ENCODE data around the gene RPL39L.

The RPL39L gene

GRCh38 chr3:187088701-187089100 lies 50.6 kb downstream of the RPL39L start:
- DNase-seq = no peak

DNA sequence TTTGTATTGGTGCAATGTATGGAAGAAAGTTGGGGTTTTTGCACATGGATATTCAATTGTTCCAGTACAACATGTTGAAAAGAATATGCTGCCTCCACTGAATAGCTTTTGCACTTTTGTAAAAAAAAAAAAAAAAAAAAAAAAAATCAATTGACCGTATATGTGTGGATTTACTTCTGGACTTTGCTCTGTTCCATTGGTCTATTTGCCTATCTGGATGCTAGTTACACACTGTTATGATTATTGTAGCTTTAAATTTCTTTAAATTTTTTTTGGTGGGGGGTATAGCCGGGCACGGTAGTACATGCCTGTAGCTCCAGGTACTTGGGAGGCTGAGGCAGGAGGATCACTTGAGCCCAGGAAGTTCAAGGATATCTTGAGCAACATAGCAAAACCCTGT lies 52.5 kb downstream of the RPL39L start:
- no peak for DNase-seq

DNA sequence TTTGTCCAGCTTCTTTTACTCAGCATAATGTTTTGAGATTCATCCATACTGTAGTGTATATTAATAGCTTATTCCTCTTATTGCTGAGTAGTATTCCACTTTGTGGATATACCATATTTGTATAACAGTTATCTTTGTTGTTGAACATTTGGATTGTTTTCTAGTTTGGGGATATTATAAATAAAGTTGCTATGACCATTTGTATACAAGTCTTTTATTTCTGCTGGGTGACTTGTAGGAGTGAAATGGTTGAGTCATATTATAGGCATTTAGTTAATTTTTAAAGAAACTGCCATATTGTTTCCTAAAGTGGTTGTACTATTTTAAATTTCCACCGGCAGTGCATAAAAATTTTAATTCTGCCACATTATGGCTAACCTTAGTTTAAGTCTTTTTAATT lies 53.4 kb downstream of the RPL39L start:
- no peak for DNase-seq

DNA sequence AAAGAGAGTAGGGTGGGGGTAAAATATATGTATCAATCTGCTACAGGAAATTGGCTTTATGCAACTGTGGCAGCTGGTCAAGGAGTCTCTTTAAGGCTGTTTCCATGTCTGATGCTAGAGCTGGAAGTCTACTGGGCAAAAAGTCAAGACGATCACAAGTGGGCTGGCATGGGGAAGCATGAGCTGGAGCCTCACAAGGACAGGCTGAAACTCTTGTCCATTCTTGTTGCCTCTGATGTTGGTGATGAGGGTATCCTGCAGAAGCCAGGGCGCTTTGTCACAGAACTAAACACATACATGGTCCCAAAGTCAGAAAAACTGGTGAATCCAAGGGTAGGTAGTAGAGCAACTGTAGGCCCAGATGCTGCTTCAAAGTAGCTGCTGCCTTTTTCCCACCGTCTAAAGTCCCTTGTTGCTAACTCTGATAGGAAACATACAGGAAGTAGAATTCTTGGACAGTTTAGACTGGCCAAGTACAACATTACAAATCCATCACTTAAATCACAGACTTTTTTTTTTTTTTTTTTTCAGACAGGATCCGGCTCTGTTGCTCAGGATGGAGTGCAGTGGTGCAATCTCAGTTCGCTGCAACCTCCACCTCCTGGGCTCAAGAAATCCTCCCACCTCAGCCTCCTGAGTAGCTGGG lies 54.2 kb downstream of the RPL39L start:
- no peak for DNase-seq

- DNase-seq = no peak
Observed at GRCh38 chr3:187084580-187084979, 54.7 kb downstream of the RPL39L start.

- DNase-seq = no peak
Observed at GRCh38 chr3:187084126-187084525, 55.2 kb downstream of the RPL39L start.

DNA sequence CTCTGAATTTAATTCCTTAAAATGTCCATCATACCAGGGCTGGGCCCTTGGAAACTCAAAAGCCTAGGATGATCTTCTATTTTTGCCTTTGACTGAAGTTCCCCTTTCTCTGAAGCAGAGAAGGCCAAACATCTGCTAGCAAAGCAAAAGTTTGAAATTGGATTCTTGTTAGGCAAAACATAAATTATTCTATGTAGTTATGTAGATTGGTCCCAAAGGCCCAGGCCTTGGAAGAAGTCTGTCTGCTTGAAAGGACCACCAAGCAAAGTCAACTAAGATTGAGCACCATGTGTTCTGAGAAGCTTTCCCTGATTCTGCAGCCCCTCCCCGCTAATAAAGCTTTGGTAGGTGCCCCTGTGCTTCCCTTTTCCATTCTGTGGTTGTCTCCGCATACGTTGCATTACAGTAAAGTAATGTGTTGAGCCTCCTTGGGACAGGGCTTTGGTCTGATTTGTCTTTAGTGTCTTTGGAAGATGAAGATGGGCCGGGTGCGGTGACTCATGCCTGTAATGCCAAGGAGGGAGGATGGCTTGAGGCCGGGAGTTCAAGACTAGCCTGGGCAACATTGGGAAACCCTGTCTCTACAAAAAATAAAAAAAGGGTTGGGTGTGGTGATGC lies 56.4 kb downstream of the RPL39L start:
- no peak for DNase-seq

DNA sequence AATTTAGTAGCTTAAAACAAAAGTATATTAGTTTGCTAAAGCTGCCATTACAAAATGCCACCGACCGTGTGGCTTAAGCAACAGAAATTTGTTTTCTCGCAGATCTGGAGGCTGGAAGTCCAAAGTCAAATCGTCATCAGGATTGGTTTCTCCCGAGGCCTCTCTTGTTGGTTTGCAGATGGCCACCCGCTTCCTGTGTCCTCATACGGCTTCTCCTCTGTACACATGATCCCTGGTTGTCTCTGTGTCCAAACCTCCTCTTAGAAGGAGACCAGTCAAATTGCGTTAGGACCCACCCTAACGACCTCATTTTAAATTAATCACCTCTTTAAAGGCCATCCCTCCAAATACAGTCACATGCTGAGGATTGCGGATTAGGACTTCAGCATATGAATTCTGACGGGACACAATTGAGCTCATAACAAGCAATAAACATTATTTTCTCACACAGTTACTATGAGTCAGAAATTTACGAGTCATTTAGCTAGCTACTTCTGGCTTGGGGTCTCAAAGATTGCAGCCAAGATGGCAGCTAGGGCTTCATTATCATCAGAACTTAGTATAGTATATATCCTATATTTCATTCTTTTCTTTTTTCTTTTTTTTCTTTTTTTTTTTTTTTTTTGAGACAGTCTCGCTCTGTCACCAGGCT lies 58.4 kb downstream of the RPL39L start:
- no peak for DNase-seq

GRCh38 chr3:187079090-187080022 lies 59.9 kb downstream of the RPL39L start:
- no peak for DNase-seq

DNA sequence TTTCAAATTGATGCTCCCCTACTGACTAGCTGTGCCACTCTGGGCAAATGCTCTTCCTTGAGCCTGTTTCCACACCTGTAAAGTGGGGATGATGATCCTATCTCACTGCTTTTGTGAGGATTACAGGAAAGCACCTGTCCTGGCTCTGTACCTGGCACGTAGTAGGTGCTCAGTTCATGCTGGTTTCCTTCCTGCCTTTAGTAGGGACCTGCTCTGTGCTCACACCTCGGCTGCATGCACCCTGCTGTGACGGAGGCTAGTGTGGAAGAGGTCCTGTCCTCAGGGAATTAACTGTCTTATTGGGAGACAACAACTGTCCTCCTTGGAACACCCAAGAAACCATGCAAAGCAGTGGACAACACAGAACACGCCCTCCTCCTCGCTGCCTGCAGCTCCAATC lies 61.8 kb downstream of the RPL39L start:
- no peak for DNase-seq

DNA sequence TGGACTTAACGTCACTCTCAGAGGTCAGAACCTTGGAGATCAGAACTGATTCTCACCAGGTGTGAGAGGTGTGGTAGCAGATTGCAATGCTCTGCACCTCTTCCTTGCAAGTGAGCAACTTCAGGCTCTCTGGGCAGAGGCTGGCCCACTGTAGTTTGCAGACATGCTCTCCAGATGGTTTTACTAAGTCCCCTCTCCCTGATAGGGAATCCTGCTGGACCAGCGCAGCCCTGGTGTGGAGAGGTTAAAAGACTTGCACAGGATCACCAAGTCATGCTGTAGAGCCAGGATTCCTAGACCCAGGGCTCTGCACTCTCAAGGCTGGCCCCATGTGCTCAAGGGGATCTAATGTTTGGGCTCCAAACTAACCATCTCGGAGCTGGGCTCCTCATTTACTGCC lies 62.2 kb downstream of the RPL39L start:
- no peak for DNase-seq

DNA sequence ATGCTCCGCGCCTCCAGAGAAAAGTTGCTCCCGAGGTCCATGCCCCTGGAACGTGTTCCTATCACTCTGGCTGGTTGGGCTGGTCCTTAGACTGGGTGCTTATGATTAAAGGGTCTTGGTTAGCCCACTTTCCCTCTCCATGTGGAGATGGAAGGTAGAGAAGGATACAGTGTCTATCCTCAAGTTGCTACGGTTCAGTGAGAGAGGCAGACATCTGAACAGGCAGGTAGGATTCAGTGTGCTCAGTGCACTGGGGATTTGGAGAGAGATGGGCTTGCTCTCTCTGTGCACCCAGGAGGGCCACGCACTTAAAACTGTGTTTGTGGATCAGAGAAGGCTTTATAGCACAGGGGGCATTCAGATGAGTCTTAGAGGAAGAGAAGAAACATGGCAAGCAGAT lies 63.0 kb downstream of the RPL39L start:
- no peak for DNase-seq

DNA sequence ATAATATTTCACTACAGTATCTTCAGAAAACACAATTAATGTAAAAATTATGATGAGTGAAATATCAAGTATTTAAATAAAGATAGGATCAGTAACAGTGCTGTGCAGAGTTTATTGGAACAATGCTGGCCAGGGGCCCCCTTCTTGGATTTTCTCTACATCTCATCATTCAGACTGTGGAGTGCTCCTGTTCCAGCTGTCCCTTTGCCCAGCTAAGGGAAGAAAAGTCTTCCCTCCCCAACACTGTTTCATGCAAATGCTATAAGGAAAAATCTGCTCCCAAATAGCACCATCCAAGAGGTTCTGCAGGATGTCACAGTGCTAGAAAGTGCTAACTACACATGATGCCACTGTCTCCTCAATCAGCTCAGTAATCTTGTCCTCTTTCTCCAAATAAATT lies 64.5 kb downstream of the RPL39L start:
- DNase-seq = no peak

DNA sequence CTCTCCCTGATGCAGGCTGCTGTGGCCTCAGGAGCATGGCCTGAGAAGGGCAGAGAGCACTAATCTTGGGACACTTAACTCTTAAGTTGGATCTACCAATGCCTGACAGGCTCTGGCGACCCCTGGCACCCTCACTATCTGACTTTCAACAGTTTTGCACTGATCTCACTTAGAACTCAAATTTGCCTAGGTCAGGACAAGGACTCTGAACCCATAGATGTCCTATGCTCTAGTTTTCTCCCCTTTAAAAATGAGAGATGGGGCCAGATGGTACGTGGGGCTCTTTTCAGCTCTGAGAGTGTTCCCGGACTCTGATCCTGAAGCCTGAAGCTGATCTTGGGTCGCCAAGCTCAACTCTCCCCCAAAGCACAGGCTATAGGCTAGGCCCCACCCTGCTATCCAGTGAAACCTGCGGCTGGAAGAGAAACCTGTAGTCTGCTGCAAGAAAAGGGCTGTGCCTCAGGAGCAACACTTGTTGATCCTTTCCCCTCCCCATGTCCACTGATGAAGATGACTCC lies 65.7 kb downstream of the RPL39L start:
- no peak for DNase-seq

GRCh38 chr3:187072511-187072910 lies 66.8 kb downstream of the RPL39L start:
- DNase-seq = no peak

DNA sequence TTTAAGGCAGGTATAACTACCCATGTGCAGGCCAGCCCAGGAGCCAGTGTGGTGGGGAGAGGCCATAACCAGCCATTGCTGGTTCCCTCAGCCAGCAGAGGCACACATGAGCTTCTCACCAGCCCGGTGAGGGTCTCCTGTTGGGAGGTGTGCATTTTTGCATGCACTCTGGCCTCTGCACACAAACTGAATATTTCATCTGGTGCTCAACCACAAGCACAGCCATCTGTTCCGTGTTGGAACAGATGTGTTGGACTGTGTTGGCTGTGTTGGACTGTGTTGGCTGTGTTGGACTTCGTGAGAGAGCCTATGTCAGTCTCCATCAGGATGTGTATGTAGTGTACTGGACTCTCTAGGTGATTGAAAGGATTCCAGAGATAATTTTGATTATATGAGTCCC lies 67.2 kb downstream of the RPL39L start:
- no peak for DNase-seq
